ENCODE measurements around the gene KCNQ5. TPM values are rescaled to one million over a fixed set of nuclear protein-coding genes. Genes with fewer than 3 reads are reported as not detected.
A peak's percentile ranks its signal among the peaks of the same experiment; 100 is the strongest.
"Not testable (repeated sequence)": the region's sequence is repeated elsewhere in the genome, so short reads cannot be mapped to it uniquely, and the experiment has no call there.

Gene KCNQ5
- total RNA-seq, 1 experiment from 2014 or later: 4.4 TPM

GRCh38 chr6:72950114-72950860 lies 328.4 kb downstream of the KCNQ5 start:
- DNase-seq (ENCODE audit: low read depth): peak; percentile 58

- DNase-seq (ENCODE audit: low read depth): peak; percentile 30
Observed at GRCh38 chr6:72952808-72953630, 331.2 kb downstream of the KCNQ5 start.

GRCh38 chr6:72953971-72954381 lies 332.1 kb downstream of the KCNQ5 start:
- DNase-seq (ENCODE audit: low read depth): peak; percentile 11

GRCh38 chr6:72954716-72955115 lies 332.9 kb downstream of the KCNQ5 start:
- no peak for DNase-seq (ENCODE audit: low read depth)

- DNase-seq (ENCODE audit: low read depth): peak; percentile 23
Observed at GRCh38 chr6:72955666-72956065, 333.8 kb downstream of the KCNQ5 start.

GRCh38 chr6:72956272-72956671 lies 334.4 kb downstream of the KCNQ5 start:
- DNase-seq (ENCODE audit: low read depth): no peak

- no peak for DNase-seq (ENCODE audit: low read depth)
Observed at GRCh38 chr6:72959821-72960220, 338.0 kb downstream of the KCNQ5 start.

GRCh38 chr6:72963946-72964345 lies 342.1 kb downstream of the KCNQ5 start:
- DNase-seq (ENCODE audit: low read depth): no peak

- DNase-seq (ENCODE audit: low read depth): peak; percentile 23
Observed at GRCh38 chr6:72966628-72967280, 344.9 kb downstream of the KCNQ5 start.

- no peak for DNase-seq (ENCODE audit: low read depth)
Observed at GRCh38 chr6:72967329-72967728, 345.5 kb downstream of the KCNQ5 start.

- DNase-seq (ENCODE audit: low read depth): peak; percentile 42
Observed at GRCh38 chr6:72968704-72969103, 346.8 kb downstream of the KCNQ5 start.

GRCh38 chr6:72969666-72970065 lies 347.8 kb downstream of the KCNQ5 start:
- no peak for DNase-seq (ENCODE audit: low read depth)

- no peak for DNase-seq (ENCODE audit: low read depth)
Observed at GRCh38 chr6:72972579-72972978, 350.7 kb downstream of the KCNQ5 start.

GRCh38 chr6:72974276-72974675 lies 352.4 kb downstream of the KCNQ5 start:
- DNase-seq (ENCODE audit: low read depth): no peak

- no peak for DNase-seq (ENCODE audit: low read depth)
Observed at GRCh38 chr6:72975352-72975752, 353.5 kb downstream of the KCNQ5 start.

GRCh38 chr6:72976484-72976883 lies 354.6 kb downstream of the KCNQ5 start:
- no peak for DNase-seq (ENCODE audit: low read depth)

GRCh38 chr6:72977114-72977513 lies 355.2 kb downstream of the KCNQ5 start:
- no peak for DNase-seq (ENCODE audit: low read depth)

- not testable (repeated sequence) for DNase-seq (ENCODE audit: low read depth)
Observed at GRCh38 chr6:72978808-72979207, 356.9 kb downstream of the KCNQ5 start.

GRCh38 chr6:72984189-72984831 lies 362.4 kb downstream of the KCNQ5 start:
- DNase-seq (ENCODE audit: low read depth): peak; percentile 17

- DNase-seq (ENCODE audit: low read depth): no peak
Observed at GRCh38 chr6:72984981-72985665, 363.3 kb downstream of the KCNQ5 start.

- DNase-seq (ENCODE audit: low read depth): no peak
Observed at GRCh38 chr6:72987301-72987700, 365.4 kb downstream of the KCNQ5 start.

Data from Daoy (cell line).